Stimulated activated CD8-positive, alpha-beta memory T cell treated with anti-CD3 and anti-CD28 coated beads, Interleukin-7, amount 100 ng/mL, for 48 hours (primary cell): ENCODE results near the gene MKS1.

Experiments used
- DNase-seq, 2 donors: peaks; one replicate each; pipeline ENCODE4 v3.0.0-alpha.2; 2020; ENCODE audit warnings: low read depth in 1 of 2; ENCODE audit errors: extremely low read depth in 1 of 2

The MKS1 gene

DNA sequence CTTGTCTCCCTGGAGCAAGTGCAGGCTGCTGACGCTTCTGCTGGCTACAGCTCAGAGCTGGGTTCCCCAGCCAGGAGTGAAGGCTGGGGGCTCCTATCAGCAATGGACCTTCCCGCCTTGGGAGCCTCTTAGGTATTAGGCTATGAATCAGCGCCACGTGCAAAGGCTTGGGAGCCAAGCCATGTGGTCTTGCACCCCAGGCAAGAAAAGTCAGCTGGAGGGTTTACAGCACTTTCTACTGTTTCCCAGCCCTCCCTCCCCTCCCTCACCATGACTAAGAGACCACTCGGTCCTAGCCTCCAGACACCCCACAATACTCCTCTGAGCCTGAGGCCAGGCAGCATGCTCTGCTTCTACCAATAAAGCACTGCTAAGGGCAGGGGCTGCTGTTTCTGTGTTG, 14.3 kb downstream of the MKS1 start:
- no peak for DNase-seq

DNA sequence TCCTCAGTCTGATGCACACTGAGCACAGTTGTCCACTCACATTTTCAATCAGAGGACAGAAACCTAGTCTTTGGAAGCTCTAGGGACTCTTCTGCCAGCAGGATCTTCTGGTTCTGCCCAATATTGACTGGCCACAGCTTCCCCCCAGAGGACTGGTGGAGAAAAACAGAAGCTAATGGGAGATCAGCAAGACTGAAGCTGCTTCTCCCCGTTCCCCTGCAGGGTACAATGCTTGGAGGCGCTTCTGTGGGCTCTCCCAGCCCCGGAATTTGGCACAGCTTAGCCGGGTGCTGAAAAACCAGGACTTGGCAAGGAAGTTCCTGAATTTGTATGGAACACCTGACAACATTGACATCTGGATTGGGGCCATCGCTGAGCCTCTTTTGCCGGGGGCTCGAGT, 16.2 kb downstream of the MKS1 start:
- DNase-seq: no peak

DNA sequence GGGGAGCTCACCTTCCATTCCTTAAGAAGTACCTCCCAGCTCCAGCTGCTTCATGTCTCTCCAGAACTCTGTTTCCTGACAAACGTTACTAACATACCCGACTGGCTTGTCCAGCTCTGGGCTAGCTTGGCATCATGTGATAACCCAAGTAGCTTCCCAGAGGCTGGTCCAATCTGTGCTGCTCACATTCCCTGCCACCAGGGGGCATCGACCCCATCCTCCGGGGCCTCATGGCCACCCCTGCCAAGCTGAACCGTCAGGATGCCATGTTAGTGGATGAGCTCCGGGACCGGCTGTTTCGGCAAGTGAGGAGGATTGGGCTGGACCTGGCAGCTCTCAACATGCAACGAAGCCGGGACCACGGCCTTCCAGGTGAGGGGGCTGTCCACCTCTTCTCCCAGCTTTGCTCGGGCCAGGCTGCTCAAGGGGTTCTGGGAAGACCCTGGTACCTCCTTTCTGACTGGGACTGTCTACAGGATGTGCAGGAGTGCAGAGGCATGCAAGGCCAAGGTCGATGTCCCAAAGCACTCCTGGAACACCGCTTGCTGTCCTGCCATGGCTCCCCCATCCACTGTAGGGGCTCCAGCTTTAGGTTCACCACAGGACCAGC, 18.9 kb downstream of the MKS1 start:
- peak; percentile 20 to 49 for DNase-seq

DNA sequence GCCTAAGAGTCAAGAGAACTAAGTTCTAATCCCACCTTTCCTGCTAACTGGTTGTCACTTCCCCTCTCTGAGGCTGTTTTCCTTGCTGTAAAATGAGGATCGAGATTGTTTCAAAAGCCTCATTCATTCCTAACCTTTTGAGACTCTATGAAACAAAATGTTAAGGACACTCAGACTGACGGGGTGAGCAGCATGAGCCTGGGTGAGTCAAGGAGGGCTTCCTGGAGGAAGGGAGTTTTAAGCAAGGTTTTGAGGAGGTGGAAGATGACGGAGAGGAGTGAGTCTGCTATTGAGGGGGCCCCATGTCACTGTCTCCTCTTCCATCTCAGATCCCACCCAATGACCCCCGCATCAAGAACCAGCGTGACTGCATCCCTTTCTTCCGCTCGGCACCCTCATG, 22.4 kb downstream of the MKS1 start:
- no peak for DNase-seq

DNA sequence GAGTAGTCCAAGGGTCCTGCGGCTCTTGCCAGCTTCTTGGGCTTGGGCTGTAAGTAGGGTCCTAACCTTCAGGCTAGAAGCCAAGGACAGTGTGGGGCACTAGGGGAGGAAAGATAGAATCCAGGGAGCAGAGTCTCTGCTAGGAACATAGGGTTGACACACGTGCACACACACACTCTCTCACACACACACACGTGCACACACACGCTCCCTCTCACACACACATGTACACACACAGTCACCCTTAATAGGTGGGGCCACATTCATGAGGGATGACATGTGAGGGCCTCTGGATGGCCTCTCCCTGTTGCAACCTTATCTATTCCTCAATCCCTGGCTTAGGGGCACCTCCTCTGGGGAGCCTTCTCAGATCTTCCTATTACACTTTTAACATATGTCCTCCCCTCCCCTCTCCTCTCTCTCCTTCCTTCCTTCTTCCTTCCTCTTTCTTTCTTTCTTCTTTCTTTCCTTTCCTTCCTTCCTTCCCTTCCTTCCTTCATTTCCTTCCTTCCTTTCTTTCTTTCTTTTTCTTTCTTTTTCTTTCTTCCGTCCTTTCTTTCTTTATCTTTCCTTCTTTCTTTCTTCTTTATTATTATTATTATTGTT, 23.4 kb downstream of the MKS1 start:
- DNase-seq: no peak

DNA sequence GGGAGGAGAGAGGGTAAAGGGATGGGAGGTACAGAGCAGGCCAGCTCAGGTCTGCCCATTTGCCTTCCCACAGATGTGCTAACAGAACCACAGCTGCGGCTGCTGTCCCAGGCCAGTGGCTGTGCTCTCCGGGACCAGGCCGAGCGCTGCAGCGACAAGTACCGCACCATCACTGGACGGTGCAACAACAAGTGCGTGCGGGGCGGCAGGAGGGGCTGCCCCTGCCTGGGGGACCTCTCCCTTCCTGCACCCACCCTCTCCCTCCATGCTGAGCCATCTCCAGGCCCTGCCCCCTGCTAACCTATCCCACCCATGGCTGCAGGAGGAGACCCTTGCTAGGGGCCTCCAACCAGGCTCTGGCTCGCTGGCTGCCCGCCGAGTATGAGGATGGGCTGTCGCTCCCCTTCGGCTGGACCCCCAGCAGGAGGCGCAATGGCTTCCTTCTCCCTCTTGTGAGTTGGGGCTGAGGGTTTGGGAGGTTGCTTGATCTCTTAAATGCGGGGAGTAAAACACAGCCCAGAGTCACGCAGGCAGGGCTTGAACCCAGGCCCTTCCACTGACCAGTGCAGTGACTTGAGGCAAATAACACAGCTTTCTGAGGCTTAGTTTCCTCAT, 25.3 kb downstream of the MKS1 start:
- no peak for DNase-seq

DNA sequence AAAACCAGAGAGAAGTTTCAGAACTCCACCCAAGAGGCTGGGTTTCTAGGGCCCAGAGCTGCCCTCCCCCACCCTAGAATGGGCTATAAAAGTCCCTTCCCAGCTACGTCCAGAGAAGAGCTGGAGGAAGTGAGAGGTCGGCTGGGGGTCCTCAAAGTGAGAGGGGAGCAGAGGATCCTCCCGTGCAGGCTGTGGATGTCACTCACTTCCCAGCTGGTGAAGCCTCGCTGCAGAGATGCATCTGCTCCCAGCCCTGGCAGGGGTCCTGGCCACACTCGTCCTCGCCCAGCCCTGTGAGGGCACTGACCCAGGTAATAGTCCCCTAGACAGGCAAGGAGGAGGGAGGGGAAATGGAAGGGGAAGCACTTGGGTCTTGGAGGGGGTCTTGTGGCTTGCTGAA, 26.4 kb downstream of the MKS1 start, which contains the start of gene EPX:
TSS of gene EPX (plus strand) at position 115 of the 400 bp plus-strand sequence. CDS start at position 236, 121 bp downstream.
- DNase-seq: no peak

DNA sequence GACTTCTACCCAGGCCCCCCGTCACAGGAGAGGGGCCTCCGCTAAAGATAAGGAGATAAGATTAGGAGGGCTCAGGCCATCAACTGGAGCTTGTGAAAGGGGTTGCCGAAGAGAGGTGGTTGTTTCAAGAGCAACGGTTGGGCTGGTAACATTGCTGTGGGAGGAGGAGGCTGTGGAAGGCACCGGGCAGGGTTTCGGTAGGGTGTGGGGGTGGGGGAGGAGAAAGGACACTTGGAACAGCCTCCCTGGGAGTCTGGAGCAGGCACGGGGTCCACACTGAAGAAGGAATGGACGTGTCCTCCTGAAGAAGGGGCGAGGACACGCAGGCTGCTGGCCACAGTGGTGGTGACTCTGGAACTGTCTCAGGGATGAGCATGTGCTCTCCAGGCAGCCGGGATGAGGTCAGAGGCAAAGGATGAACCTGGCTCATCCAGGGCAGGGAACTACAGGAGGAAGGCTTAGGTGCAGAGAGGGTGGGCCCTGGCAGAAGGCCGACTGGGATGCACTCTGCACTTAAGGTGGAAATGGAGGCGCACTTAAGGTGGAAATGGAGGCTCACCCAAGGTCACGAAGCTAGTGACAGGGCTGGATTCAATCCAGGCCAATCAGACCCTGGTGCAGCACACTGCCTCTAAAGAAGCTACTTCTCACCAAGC, 27.7 kb downstream of the MKS1 start:
- no peak for DNase-seq

DNA sequence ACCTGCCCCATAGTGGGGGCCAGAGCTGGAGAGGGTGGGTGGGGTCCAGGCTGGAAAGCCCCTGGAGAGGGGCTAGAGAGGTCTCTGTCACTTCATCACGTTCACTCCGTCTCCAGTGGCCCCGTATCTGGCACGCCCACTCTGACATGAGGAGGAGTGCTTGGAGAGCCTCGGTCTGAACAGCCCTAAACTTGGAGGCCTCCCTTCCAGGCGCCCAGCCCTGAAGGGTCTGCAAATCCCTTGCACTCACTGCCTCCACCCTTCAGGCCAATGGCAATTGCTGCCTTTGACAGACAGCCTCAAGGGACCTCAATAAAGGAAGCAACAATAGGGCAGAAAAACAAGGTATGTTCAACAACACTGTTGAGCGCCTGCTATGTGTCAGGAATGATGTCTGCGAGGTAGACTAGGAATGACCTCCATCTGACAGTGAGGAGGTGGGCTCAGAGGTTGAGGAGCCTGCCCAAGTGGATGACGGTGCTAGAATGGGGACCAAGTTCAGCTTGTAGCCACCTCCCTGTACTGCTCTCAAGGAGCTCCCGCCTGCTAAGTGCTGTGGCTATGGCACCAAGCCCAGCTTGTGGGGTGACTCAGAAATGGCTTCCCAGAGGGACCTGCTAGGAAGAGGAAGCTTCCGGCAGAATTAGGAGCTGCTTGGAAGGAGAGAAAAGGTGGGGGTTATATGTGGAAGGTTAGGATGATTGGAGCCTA, 29.5 kb downstream of the MKS1 start:
- no peak for DNase-seq

DNA sequence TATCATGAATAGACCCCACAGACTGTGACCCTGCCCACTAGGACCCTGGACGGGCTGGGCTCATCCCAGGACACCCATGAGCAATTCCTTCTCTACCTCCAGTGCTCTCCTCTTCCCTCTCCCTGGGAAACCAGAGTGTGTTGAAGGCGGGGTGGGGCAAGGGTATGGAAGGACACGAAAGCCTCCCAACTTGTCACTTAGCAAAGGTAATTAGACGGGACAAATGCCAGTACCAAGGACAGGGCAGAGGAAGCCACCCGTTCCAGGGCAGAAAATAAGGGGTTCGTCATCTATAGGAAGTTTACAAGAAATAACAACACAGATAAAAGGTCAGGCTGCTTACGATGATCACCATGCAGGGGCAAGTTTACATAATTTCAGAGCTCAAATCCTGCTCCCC, 31.4 kb downstream of the MKS1 start:
- DNase-seq: no peak

DNA sequence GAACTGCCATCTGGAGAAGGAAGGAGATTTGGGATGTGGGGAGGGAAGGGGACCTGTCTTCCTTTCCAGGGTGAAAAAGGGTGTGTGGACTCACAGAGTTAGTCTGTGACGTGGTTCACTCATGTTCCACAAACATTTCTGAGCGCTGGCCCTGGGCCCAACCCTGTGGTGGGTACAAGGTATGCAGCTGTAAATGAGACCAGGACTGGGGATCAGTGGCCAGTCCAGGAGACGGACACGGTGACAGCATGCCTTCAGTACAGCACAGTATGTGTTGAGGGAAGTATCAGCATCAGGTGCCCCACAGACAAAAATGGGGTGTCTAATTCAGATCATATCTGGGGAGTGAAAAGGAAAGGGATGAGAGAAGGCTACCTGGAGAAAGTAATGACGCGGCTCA, 32.0 kb downstream of the MKS1 start:
- no peak for DNase-seq

DNA sequence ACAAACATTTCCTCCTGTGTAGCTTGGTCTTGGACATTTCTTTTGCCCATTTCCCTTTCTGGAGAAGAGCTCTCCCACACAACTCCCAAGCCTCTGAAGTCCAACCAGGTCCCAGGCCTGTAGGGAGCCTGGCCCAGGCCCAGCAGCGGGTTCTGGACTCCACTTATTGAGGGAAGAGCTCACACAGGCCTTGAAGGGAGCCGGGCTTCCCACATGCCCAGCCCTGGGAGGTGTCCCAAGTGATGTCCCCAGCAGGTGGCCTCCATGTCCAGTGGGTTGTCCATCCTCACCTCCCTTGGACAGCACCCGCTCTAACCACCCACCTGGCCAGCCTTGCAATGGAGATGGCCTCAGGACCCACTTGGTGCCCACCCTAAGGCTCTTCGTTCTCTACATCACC, 32.5 kb downstream of the MKS1 start:
- DNase-seq: no peak

DNA sequence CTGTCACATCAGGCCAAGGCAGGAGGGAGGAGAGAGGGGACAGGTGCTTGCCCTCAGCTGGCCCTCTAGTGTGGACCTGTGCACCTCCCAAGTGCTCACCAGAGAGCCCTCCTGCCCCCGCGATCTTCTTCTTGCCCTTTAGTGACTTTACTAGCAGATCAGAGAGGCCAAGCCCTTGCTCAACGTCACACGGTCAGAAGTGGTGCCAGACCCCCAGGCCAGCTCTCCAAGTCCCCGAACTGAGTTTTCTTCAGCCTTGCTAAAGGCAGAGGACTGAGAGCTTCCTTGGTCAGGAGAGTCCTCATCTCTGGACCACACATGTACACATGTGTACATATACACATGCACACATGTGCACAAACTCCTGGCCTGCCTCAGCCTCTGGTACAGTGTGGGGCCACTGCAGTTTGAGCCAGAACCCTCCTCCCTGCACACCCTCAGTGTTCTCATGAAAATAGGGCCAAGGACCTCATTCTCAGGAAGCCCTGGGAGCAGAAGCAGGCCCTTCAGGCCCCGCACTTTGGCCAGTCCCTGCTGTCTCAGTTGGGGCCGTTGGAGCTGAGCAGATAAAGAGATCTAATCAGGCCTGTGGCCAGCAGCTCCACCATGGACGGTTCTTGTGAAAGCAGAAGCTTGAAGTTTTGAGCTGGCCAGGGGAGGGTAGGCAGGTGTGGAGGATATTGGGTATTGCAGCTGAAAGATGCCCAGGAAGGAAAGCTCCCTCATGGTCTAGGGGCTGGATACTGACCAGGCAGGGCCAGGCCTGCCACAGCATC, 33.9 kb downstream of the MKS1 start:
- no peak for DNase-seq

DNA sequence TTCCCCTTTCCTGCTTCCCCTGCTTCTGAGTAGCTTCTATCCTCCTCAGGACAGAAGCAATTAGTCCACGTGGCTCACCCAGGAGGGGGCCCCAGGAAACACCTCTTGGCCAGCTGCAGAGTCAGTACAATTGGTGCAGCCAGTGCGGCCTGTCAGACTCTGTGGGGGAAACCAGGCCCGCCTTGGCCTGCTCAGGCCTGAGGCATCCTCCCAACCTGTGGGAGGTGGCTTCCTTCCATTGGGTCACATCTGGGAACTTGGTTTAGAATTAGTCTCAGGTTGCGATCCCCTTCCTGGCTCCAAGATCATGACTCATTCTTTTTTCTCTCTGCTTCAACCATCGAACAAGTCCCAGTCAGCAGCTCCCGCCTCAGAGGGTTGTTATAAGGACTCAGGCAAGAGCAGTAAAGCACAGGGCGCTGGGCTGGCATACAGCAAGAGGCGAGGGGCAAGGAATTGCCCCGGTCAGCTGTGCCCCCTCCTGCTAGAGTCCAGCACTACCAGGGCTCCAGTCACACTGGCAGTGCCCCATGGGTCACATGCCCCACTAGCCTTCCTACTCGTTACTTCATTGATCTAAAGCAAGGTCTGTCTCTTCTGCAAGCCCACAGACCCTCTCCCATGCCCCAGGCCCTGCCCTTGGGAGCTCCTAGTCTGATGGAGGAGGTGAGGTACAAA, 34.6 kb downstream of the MKS1 start:
- DNase-seq: no peak

DNA sequence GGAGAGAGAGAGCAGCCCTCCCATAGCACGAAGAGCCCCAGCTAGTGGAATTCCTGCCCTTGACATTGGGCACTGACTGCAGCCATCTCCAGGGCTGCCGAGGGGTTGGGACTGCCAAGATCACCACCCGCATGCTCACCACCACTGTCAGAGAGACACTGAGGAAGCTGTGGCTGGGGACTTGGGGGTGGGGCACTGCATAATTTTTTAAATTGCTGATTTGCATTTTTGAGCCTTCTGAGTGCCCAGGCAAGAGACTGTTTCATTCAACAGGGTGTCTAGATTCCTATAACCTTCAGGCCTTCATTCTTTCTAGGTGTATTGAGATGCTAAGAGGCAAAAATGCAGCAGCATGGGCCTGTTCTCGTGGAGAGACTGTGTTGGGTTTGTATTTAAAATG, 35.5 kb downstream of the MKS1 start:
- DNase-seq: no peak

DNA sequence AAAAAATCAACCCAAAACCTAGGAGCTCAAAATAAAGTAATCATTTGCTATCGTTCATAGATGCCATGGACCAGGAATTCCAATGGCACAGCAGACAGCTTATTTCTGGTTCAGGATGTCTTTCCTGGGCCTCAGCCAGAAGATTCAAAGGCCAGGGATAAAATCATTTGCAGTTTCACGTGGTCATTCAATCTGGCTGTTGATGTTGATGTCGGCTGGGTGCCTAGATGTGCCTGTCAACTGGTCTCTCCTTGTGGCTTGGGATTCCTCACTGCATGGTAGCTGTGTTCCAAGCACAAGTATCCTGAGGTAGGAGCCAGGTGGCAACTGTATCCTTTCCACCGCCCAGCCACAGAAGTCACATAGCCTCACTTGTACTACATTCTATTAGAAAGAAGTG, 37.3 kb downstream of the MKS1 start:
- no peak for DNase-seq

DNA sequence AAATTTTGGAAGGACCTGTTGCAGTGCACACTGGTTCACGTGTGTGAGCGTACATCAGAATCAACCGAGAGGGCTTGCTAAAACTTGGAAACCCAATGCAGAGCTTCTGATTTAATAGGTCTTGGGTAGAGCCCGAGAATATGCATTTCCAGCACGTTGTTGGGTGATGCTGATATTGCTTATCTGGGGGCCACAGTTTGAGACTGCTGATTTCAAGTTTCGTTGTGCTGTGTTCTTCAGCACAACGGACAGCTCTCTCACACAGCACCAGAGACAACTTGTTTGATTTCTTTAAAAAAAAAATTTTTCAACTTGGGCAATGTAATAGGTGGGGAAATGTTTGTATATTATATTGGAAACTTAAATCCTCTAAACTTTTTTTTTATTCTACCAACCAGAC, 42.9 kb downstream of the MKS1 start:
- DNase-seq: no peak

DNA sequence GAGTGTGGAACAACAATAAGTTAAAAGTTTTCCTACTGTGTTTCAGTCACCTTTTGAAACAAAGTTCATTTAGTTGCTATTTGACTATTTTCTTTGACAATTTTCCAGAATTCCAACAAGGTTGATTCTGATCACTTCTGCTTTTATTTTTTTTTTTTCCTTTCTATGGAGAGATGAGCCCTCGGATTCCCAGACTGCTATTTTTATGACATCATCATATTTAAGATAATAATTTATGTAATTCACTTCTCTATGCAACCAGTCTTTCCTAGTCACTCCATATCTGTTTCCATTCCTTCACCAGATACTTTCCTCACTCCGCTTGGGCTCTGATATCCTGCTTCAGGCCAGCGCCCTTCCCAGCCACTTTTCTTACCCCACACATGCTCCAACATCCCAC, 44.2 kb downstream of the MKS1 start:
- DNase-seq: no peak

DNA sequence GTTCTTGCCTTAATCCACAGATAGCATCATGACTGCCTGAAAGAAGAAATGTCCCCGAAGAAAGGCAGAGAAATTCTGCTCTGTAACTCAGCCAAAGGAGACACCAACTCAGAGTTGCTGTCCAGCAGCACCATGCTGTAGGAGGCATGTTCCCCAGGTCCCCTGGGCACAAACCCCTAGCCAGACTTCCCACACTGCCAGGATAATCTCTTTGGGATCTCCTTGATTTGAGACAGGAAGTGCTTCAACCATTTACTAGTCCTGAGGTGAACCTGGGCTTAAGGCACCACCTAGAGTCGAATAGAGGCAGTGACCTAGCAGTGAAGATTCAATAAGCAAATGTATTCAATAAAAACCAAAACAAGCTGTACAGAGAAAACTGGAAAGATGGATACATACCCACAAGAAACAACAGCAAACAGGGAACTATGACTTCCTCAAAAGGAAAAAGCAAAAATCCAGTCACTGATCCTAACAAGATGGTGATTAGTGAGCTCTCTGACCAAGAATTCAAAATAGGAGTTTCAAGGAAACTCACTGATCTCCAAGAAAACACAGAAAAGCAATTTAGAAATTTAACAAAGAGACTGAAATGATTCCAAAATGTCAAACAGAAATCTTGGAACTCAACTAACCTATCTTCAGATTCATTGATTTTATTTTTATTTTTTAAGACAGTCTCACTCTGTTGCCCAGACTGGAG, 46.5 kb downstream of the MKS1 start:
- no peak for DNase-seq

DNA sequence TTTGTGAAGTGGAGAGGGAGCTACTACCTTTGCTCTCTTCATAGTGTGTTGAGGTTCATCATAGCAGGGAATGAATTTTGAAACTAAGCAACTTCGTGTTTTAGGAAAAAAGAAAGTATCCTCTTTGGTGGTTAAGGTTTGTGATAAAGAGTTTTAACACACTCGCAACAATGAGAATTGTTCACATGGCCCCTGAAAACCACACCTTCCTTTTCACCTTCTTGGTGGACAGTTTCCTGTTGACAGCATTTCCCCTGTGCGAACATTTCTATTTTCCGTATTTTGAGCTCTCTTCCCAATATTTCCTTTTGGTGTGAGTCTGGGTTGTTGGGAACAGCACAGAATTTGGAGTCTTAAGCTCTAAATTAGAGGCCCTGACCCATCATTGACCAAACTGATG, 48.4 kb downstream of the MKS1 start:
- DNase-seq: no peak
